NCI-H1436 treated with DMSO at 0.1 percent for 48 hours (cell line): ENCODE data around the gene AP3B1.
A peak's percentile ranks its signal among the peaks of the same experiment; 100 is the strongest.

ENCODE experiments used
- DNase-seq: peaks from one replicate; lab custom pipeline; 2025; lab: John Stamatoyannopoulos, UW

Gene AP3B1

DNA sequence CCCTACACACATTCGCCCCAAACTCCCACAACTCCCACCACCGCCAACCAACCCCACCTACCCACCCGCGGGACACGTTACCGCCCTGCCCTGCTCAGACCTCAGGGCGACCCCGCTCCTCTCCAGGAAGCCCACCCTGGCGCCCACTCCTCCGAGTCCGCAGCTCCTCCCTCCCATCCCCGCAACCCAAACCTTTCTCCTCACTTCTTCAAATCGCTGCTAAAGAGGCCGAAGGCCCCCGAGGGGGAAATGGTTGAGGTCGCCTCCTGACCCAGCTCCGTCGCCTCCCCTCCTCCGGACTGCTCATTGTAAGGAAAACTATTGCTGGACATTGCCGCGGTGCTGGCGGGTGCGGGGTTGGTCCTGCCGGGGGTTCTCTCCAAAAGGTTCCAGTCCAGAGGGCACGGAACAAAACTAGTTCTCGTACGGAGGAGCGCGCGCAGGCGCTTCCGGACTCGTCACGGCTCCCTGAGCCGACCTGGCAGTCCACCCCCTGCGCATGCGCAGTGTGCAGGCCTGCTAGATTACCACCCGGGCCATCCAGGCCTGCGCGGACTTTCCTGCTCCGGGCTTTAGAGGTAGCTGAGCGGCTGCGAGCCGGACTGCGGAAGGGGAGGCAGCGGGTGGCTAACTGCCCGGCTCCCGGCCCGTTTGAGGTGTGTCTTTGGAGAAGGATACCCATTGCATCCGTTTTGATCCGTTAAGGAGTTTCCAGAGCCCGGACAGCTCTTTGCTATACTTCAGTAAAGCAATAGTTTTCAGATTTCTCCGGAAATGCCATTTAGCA lies at the start of gene AP3B1:
TSS of gene AP3B1 (minus strand) at position 451 of the 787 bp plus-strand sequence. CDS start at position 332, 119 bp downstream.
- peak; percentile 91 for DNase-seq

DNA sequence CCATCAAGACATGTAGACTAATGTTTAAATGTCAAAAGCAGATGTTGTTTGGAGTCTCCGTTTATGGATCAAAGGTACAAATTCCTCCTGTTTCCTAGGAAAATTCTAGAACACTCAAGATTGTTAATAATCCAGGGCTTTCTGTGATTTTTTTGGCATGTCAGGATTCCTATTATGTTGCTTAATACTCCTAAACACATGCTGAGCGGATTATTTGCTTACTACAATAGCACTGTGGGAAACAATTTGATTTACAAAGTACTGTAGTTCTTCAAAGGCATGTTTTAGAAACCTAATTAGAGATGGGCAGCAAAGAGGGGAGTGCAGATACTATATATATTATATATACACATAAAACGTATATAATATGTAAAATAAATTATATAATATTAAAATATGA lies 46.9 kb upstream of the AP3B1 start:
- no peak for DNase-seq

DNA sequence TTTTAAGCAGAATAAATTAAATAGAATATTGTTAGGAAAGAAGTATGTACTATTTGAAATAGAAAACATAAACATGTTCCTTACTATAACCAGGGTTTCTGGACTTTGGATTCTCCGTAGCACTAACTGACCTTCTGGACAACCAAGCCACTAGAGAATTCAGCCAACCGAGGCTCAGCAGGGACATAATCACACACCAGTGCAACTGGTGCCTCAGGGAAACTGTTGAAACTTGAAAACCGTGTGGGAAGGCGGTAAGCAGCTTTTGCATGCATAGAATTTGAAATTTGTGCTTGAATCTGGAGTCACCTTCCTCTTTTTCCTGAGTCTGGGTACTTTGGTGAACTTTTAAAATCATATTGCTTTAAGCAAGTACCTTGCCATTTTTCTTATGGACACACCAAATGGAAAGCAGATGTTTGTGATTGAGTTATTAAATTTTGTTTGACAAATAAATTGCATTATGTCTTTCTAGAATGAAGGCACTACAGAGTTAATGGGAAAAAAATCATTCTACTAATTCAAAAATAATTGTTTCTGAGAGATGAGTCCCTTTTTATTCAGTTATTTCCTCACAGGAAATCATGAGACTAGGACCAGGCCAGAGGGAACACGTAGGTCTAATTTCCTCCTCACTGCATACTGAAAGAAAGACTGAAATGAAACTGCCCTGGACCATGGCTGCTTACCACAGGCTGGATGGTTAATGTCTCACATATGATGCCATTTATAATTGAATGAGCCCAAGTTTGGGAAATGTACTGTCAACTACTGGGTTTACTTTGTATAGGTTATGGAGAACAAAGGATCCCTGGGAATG lies 45.3 kb upstream of the AP3B1 start:
- no peak for DNase-seq

- no peak for DNase-seq
Measured at GRCh38 chr5:78336698-78337097, 42.2 kb upstream of the AP3B1 start.

DNA sequence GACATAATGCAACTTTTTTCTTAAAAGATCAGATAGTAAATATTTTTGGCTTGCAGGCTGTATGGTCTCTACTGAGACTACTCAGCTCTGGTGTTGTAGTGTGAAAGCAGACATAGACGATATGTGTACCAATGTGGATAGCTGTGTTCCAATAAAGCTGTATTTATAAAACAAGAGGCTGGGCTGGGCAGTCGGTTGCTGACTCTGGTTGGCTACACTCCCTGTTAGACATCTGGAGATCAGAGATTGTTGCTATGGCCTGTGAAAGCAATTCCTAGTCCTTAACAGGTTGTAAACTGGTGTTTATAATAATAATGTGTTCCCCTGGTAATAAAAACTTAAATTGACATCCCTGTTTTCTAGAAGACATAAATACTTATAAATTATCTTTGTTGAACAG lies 41.5 kb upstream of the AP3B1 start:
- DNase-seq: no peak

DNA sequence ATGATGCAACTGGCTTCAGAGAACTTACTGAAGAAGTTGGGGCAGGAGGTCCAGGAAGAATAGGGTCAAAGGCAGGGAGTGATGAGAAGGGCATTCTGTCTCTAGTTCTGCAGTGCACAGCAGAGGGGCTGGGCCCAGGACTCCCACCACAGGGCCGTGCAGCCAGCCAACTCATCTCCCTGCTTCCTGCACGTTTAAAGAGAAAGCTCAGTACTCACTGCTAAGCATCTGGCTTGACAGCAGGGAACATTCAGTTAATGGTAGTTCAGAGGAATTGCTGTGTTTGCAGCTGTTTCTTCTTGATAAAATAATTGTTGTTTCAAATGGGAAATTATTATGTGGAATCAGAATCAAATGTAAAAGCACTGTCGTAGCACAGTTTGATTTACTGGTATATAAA lies 40.3 kb upstream of the AP3B1 start:
- no peak for DNase-seq

- no peak for DNase-seq
Measured at GRCh38 chr5:78331523-78332080, 37.1 kb upstream of the AP3B1 start.

GRCh38 chr5:78328585-78329173 lies 34.2 kb upstream of the AP3B1 start:
- no peak for DNase-seq

DNA sequence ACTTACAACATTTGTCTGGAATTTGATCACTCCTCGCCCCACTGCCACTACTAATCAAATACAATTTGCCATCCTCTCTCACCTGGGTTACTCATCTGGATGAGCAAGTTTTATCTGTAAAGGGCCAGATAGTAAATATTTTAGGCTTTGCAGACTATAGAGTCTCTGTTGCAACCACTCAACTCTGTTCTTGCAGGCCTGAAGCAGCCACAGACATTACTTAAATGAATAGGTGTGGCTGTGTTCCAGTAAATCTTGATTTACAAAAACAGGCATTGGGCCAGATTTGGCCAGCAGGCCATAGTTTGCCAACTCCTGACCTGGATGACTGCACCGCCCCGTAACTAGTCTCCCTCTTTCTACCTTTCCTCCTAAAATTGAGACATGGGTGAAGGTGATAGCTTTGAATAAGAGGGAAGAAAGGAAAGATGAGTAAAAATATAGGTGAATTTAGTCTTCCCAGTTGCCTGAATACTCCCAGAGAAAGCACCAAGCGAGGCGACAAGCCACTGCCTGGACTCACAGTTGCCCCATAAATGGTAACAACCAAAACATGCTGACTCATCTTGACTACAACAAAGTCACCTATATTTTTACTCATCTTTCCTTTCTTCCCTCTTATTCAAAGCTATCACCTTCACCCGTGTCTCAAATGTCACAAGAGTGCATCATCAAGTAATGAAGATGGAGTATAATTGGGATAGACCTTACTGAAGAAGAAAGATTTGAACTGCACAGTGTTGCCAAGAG lies 33.4 kb upstream of the AP3B1 start:
- DNase-seq: no peak

- no peak for DNase-seq
Measured at GRCh38 chr5:78326930-78327329, 32.4 kb upstream of the AP3B1 start.

GRCh38 chr5:78323241-78323640 lies 28.7 kb upstream of the AP3B1 start:
- DNase-seq: no peak

- peak; percentile 26 for DNase-seq
Measured at GRCh38 chr5:78320401-78320800, 25.9 kb upstream of the AP3B1 start.

DNA sequence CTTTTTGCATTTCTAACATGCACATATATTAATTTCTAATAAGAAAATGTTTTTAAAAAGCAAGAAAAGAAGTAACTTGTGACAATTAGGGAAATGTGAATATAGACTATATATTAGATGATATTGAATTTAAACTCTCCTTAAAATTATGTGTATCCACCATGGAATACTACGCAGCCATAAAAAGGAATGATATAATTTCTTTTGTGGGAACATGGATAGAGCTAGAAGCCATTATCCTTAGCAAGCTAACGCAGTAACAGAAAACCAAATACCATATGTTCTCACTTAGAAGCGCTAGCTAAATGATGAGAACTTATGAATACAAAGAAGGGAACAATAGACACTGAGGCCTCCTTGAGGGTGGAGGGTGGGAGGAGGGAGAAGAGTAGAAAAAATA lies 23.8 kb upstream of the AP3B1 start:
- no peak for DNase-seq

DNA sequence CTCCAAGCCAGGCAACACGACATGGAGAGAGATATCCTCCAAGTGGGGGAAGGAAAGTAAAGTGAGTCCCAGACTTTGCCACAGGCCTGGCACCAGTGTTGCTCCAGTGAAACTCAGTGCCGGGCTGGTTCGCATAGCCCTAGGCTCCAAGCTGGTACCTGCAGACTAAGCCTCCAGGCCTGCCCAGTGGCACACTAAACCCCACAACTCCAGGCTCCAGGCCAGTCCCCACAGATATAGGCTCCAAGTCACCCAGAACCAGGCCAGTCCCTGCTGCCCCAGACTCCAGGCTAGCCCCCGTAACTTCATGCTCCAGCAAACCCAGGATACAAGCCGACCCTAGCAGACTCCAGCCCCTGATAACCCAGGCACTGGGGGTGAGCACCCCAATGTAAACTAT lies 23.0 kb upstream of the AP3B1 start:
- DNase-seq: no peak

GRCh38 chr5:78308703-78309102 lies 14.2 kb upstream of the AP3B1 start:
- no peak for DNase-seq

GRCh38 chr5:78300464-78301045 lies 6.1 kb upstream of the AP3B1 start:
- no peak for DNase-seq

DNA sequence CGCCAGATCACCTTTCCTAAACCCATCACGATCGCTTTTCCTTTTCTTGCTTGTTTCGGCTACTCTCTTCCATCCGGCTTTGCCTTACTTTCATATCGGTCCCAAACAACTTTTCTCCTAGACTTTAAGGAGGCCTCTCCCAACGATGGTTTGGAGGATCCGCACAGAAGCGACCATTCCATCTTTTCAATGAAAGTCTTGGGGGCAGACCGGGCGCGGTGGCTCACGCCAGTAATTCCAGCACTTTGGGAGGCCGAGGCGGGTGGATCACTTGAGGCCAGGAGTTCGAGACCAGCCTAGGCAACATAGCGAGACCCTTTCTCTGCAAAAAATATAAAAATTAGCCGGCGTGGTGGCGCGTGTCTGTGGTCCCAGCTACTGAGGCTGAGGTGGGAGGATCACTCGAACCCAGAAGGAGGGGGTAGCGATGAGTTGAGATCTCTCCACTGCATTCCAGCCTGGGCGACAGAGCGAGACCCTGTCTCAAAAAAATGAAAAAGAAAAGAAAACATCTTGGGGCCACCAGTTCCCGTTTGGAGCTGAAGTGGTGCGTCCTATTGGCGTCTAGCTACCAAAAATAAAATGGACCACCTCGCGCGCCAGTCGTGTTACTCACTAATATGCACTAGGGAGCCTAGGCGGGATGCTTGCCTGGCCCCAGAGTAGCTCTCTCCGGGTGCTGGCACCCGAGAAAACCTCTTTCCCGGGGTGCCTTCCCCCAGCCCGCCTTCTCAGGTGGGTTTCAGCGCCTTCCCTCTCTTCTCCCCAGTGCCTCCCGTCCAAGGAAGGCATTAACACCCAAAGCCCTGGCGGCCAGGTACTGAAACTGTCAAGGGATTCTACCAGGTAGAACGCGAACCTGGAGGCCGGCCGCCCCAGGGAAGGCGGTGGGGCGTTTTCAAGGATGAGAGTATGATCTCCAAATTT lies 800 bp upstream of the AP3B1 start:
- DNase-seq: peak; percentile 39

GRCh38 chr5:78293851-78294247 lies 649 bp downstream of the AP3B1 start:
- no peak for DNase-seq

DNA sequence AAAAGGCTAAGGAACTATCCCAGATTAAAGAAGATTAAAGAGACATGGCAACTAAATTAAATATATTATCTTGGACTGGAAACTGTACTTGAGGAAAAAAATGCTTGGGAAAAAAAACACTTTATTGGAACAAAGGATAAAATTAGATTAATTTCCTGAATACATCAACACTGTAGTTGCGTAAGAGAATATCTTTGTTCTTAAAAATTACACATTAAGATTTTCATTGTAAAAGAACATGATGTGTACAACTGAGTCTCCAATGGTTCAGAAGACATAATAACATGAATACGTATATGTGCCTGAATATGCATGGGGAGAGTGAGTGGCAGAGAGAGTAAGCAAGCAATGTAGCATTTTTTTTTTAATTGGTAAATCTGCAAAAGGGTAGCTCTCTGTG lies 2.8 kb downstream of the AP3B1 start:
- no peak for DNase-seq

- DNase-seq: no peak
Measured at GRCh38 chr5:78289911-78290310, 4.6 kb downstream of the AP3B1 start.
